Fibroblast of the conjunctiva (primary cell): ENCODE data around the gene PCSK5.
"Not testable (repeated sequence)": the region's sequence is repeated elsewhere in the genome, so short reads cannot be mapped to it uniquely, and the experiment has no call there.

Experiments used
- DNase-seq: peaks from one replicate; pipeline ENCODE4 v3.0.0-alpha.2; 2010; ENCODE audit warnings: low read depth

The PCSK5 gene

GRCh38 chr9:75963321-75963720 lies 72.8 kb downstream of the PCSK5 start:
- DNase-seq = not testable (repeated sequence)

GRCh38 chr9:75964427-75964826 lies 74.0 kb downstream of the PCSK5 start:
- no peak for DNase-seq

GRCh38 chr9:75965231-75965630 lies 74.8 kb downstream of the PCSK5 start:
- no peak for DNase-seq

- DNase-seq = no peak
These were observed 77.1 kb downstream of the PCSK5 start for GRCh38 chr9:75967556-75967955.

GRCh38 chr9:75974016-75974766 lies 83.7 kb downstream of the PCSK5 start:
- no peak for DNase-seq

- DNase-seq = no peak
These were observed 84.6 kb downstream of the PCSK5 start for GRCh38 chr9:75975071-75975470.

- DNase-seq = no peak
These were observed 86.1 kb downstream of the PCSK5 start for GRCh38 chr9:75976549-75976948.

- DNase-seq = no peak
These were observed 88.9 kb downstream of the PCSK5 start for GRCh38 chr9:75979362-75979761.

GRCh38 chr9:75983319-75984045 lies 93.0 kb downstream of the PCSK5 start:
- no peak for DNase-seq

- no peak for DNase-seq
These were observed 95.0 kb downstream of the PCSK5 start for GRCh38 chr9:75985515-75985914.

- DNase-seq = no peak
These were observed 98.2 kb downstream of the PCSK5 start for GRCh38 chr9:75988663-75989062.

GRCh38 chr9:75990156-75990555 lies 99.7 kb downstream of the PCSK5 start:
- DNase-seq = no peak

- no peak for DNase-seq
These were observed 100.3 kb downstream of the PCSK5 start for GRCh38 chr9:75990576-75991304.

- DNase-seq = no peak
These were observed 102.2 kb downstream of the PCSK5 start for GRCh38 chr9:75992482-75993206.

GRCh38 chr9:75993434-75993833 lies 103.0 kb downstream of the PCSK5 start:
- peak; percentile 12 for DNase-seq

GRCh38 chr9:75995066-75995465 lies 104.6 kb downstream of the PCSK5 start:
- no peak for DNase-seq

GRCh38 chr9:75996726-75997125 lies 106.3 kb downstream of the PCSK5 start:
- no peak for DNase-seq

GRCh38 chr9:75997206-75997605 lies 106.7 kb downstream of the PCSK5 start:
- peak; percentile 13 for DNase-seq

GRCh38 chr9:75998096-75998780 lies 107.8 kb downstream of the PCSK5 start:
- DNase-seq = no peak

GRCh38 chr9:76001459-76001858 lies 111.0 kb downstream of the PCSK5 start:
- DNase-seq = no peak

GRCh38 chr9:76003041-76003440 lies 112.6 kb downstream of the PCSK5 start:
- no peak for DNase-seq

- no peak for DNase-seq
These were observed 114.1 kb downstream of the PCSK5 start for GRCh38 chr9:76004526-76004925.
